Glutamatergic neuron (in vitro differentiated cells): ENCODE measurements around the gene INPP4B. TPM values are rescaled to one million over a fixed set of nuclear protein-coding genes. Genes with fewer than 3 reads are reported as not detected.

ENCODE experiments used
- DNase-seq: peaks from one replicate; pipeline ENCODE4 v3.0.0; 2022
- H3K27ac Mint-ChIP-seq: one replicate; pipeline ENCODE4 v1.8.0; 2020; ENCODE audit warnings: mild to moderate bottlenecking, mixed read lengths, inconsistent platforms; ENCODE audit not compliant: unreplicated experiment
- H3K27me3 Mint-ChIP-seq: one replicate; pipeline ENCODE4 v1.8.0; 2020; ENCODE audit warnings: mild to moderate bottlenecking, moderate library complexity, mixed read lengths, inconsistent platforms; ENCODE audit not compliant: unreplicated experiment
- H3K36me3 Mint-ChIP-seq: one replicate; pipeline ENCODE4 v1.8.0; 2020; ENCODE audit warnings: mild to moderate bottlenecking, mixed read lengths, inconsistent platforms; ENCODE audit not compliant: unreplicated experiment
- H3K4me1 Mint-ChIP-seq: one replicate; pipeline ENCODE4 v1.8.0; 2020; ENCODE audit warnings: mild to moderate bottlenecking, low read depth, mixed read lengths, inconsistent platforms; ENCODE audit not compliant: unreplicated experiment
- H3K4me3 Mint-ChIP-seq: one replicate; pipeline ENCODE4 v1.8.0; 2020; ENCODE audit warnings: mild to moderate bottlenecking, mixed read lengths, inconsistent platforms; ENCODE audit not compliant: unreplicated experiment
- H3K9me3 Mint-ChIP-seq: one replicate; pipeline ENCODE4 v1.8.0; 2020; ENCODE audit warnings: mild to moderate bottlenecking, moderate library complexity, mixed read lengths, inconsistent platforms; ENCODE audit not compliant: unreplicated experiment
- total RNA-seq: library from RNA; stranded (reverse); fragmentation: NEBNext Ultra II Directional; extraction: Animal tissue kit (Norgen Biotek cat#: 25700); gene quantifications from one replicate; pipeline ENCODE4 v1.2.1, GENCODE V29; 2021; ENCODE audit not compliant: unreplicated experiment
- TF ChIP-seq, protein P1 (sequence below): fragments of 200-600 bp; sonication (generic); IDR thresholded peaks from one replicate; pipeline ENCODE4 v1.5.0; 2021; ENCODE audit not compliant: partially characterized antibody, unreplicated experiment

Gene INPP4B
- total RNA-seq, 1 donor from 2014 or later, result 2.4 TPM

- DNase-seq, result no peak
- H3K9me3 Mint-ChIP-seq, result peaks cover 2% of the 10 kb centered on the region
- peaks cover 2% of the 10 kb centered on the region for H3K27me3 Mint-ChIP-seq
- H3K36me3 Mint-ChIP-seq, result no peaks in the 10 kb centered on the region
- H3K4me3 Mint-ChIP-seq, result no peak overlapping the region
- H3K27ac Mint-ChIP-seq, result no peak overlapping the region
- H3K4me1 Mint-ChIP-seq, result peaks cover 17% of the 10 kb centered on the region
- TF ChIP-seq, protein P1, sequence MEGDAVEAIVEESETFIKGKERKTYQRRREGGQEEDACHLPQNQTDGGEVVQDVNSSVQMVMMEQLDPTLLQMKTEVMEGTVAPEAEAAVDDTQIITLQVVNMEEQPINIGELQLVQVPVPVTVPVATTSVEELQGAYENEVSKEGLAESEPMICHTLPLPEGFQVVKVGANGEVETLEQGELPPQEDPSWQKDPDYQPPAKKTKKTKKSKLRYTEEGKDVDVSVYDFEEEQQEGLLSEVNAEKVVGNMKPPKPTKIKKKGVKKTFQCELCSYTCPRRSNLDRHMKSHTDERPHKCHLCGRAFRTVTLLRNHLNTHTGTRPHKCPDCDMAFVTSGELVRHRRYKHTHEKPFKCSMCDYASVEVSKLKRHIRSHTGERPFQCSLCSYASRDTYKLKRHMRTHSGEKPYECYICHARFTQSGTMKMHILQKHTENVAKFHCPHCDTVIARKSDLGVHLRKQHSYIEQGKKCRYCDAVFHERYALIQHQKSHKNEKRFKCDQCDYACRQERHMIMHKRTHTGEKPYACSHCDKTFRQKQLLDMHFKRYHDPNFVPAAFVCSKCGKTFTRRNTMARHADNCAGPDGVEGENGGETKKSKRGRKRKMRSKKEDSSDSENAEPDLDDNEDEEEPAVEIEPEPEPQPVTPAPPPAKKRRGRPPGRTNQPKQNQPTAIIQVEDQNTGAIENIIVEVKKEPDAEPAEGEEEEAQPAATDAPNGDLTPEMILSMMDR, result no peak
Observed at GRCh38 chr4:142475663-142476062, 370.4 kb downstream of the INPP4B start.

DNA sequence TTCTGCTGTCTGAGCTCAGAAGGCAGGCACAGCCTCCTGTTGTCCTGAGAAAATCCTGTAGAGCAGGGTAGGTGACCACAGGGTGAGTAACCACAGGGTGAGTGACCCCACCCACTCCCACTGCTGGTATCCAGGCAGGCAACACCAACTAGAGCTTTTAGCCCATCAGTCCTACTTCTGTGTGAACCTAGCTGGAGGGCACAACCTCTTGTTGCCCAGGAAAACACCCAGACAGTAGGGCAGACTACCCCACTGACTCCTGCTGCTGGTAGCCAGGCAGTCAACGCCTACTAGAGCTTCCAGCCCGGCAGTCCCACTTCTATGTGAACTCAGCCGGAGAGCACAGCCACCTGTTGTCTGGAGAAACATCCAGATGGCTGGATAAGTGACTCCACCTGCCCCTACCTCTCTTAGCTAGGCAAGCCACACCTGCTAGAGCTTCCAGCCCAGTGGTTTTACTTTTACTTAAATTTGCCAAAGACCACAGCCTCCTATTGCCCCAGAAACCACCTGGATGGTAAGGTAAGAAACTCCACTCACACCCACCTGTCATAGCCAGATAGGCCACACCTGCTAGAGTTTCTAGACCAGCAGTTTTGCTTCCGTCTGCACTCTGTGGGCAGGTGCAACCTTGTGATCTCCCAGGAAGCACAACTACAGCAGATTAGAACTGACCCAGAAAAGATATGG is 371.6 kb downstream of the INPP4B start:
- H3K4me1 Mint-ChIP-seq, result peaks cover 17% of the 10 kb centered on the region
- H3K27me3 Mint-ChIP-seq, result peaks cover 2% of the 10 kb centered on the region
- DNase-seq, result no peak
- H3K27ac Mint-ChIP-seq, result no peak overlapping the region
- TF ChIP-seq, protein P1, result no peak
- H3K4me3 Mint-ChIP-seq, result no peak overlapping the region
- peaks cover 2% of the 10 kb centered on the region for H3K9me3 Mint-ChIP-seq
- H3K36me3 Mint-ChIP-seq, result no peaks in the 10 kb centered on the region

DNA sequence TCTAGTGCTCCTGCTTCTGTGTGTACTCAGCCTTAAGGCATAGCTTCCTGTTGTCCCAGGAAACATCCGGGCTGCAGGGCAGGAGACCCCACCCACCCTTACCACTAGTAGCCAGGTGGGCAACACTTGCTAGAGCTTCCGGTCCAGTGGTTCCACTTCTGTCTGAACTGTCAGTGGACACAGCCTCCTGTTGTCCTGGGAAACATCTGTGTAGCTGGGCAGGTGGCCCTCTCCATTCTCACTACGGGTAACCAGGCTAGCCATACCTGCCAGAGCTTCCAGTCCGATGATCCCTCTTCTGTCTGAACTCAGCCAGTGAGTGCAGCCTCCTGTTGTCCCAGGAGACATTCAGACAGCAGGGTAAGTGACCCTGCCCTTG is 372.2 kb downstream of the INPP4B start:
- no peak overlapping the region for H3K27ac Mint-ChIP-seq
- TF ChIP-seq, protein P1, result no peak
- DNase-seq, result no peak
- peaks cover 2% of the 10 kb centered on the region for H3K9me3 Mint-ChIP-seq
- peaks cover 2% of the 10 kb centered on the region for H3K27me3 Mint-ChIP-seq
- H3K36me3 Mint-ChIP-seq, result no peaks in the 10 kb centered on the region
- no peak overlapping the region for H3K4me3 Mint-ChIP-seq
- H3K4me1 Mint-ChIP-seq, result peaks cover 17% of the 10 kb centered on the region

DNA sequence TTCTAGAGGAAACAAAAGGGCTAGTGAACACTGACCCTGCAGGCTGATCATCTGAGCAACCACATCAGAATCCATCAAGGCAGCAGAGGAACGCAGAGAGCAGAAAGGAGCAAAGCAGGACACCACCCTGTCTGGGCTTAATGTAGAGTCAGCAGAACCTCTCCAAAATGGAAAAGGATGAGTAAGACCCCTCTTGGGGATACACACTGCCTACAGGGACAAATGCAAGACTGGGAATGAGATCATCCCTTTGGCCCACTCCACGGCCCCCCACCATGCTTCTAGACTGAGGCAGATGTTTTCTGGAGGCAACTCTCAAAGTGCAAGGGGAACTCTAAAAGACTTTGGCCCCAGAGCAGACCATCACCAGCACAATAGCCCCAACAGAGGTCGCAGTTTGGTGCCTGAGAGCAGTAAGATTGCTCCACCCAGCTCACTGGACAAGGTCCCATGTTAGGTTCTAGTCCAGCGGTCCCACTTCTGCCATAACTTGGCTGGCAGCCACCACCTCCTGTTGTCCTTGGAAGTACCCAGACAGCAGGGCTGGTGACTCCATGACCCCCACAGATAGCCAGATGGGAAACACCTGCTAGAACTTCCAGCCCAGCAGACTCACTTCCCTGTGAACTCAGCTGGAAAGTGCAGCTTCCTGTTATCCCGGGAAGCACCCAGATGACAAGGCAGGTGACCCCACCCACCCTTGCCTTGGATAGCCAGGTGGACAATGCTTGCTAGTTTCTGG is 372.7 kb downstream of the INPP4B start:
- Mint-ChIP-seq H3K27ac (peak overlapping the region; percentile 80), H3K9me3 (peaks cover 2% of the 10 kb centered on the region), H3K27me3 (peaks cover 2% of the 10 kb centered on the region), H3K36me3 (no peaks in the 10 kb centered on the region), H3K4me3 (no peak overlapping the region), H3K4me1 (peaks cover 17% of the 10 kb centered on the region)
- TF ChIP-seq, protein P1, result no peak
- DNase-seq, result peak; percentile 12

DNA sequence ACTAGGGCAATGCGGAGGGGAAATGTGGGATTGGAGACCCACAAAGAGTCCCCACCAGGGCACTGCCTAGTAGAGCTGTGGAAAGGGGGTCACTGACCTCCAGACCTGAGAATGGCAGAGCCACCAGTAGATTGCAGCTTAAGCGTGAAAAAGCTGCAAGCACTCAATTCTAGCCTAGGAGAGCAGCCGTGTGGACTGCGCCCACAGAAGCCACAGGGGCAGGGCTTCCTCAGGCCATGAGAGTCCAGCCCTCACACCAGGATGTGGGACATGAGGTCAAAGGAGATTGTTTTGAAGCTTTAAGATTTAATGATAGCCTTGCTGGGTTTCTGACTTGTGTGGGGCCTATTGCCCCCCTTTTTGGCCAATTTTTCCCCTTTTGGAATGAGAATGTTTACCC is 379.0 kb downstream of the INPP4B start:
- no peak for DNase-seq
- Mint-ChIP-seq H3K9me3 (peaks cover 1% of the 10 kb centered on the region), H3K36me3 (no peaks in the 10 kb centered on the region), H3K4me3 (no peak overlapping the region), H3K4me1 (peaks cover 8% of the 10 kb centered on the region), H3K27ac (no peak overlapping the region), H3K27me3 (no peaks in the 10 kb centered on the region)
- TF ChIP-seq, protein P1, result no peak
